Transverse colon (tissue), 4 donors: ENCODE measurements around the gene LRRC46. TPM values are rescaled to one million over a fixed set of nuclear protein-coding genes. Genes with fewer than 3 reads are reported as not detected.

Source experiments
- DNase-seq: peaks from one replicate; pipeline ENCODE4 v3.0.0-alpha.2; 2019
- H3K27ac ChIP-seq, 4 donors: fragments of 200-600 bp; sonication (generic); 2 replicates each; pipeline ENCODE4 v1.5.1; 2016 to 2018; ENCODE audit warnings: inconsistent platforms in 4 of 4
- H3K27me3 ChIP-seq: fragments of 200-600 bp; sonication (generic); 2 replicates; pipeline ENCODE4 v1.5.1; 2017; ENCODE audit warnings: inconsistent platforms
- H3K36me3 ChIP-seq, 4 donors: fragments of 200-600 bp; sonication (generic); 2 replicates each; pipeline ENCODE4 v1.5.1; 2017 to 2019; ENCODE audit warnings: inconsistent platforms in 4 of 4
- H3K4me1 ChIP-seq, 4 donors: fragments of 200-600 bp; sonication (generic); 2 replicates each; pipeline ENCODE4 v1.5.1; 2017 to 2020; ENCODE audit warnings: inconsistent platforms in 4 of 4
- H3K4me3 ChIP-seq, 4 donors: fragments of 200-600 bp; sonication (generic); 1 replicate in 1 of 4; 2 replicates in 3 of 4; pipeline versions ENCODE4 v1.5.1 to v1.6.1; 2017 to 2019; ENCODE audit warnings: inconsistent platforms in 4 of 4
- H3K9me3 ChIP-seq, 2 donors: fragments of 200-600 bp; sonication (generic); 2 replicates each; pipeline ENCODE4 v1.5.1; 2017 to 2019; ENCODE audit warnings: inconsistent platforms in 2 of 2
- CTCF ChIP-seq, 5 experiments: fragments of 200-600 bp in 3 of 5; fragments of 450-650 bp in 2 of 5; sonication (generic) in 3 of 5; IDR thresholded peaks; 1 replicate in 2 of 5; 2 replicates in 3 of 5; pipeline ENCODE4 v1.5.1; 2016 to 2017; ENCODE audit warnings: antibody characterized with exemption in 5 of 5, inconsistent platforms in 3 of 5, mild to moderate bottlenecking in 2 of 5, moderate library complexity in 1 of 5
- EP300 ChIP-seq: sonication (generic); formaldehyde crosslinking; IDR thresholded peaks from one replicate; pipeline ENCODE4 v1.6.1; 2017; ENCODE audit warnings: antibody characterized with exemption, low read depth
- POLR2A ChIP-seq: fragments of 450-650 bp; IDR thresholded peaks from one replicate; pipeline ENCODE4 v1.6.1; 2016; ENCODE audit warnings: antibody characterized with exemption, mild to moderate bottlenecking, moderate library complexity
- POLR2AphosphoS5 ChIP-seq, 3 donors: sonication (generic); formaldehyde crosslinking; IDR thresholded peaks; one replicate each; pipeline ENCODE4 v1.6.1; 2016; ENCODE audit warnings: antibody characterized with exemption in 3 of 3
- WGBS, 2 donors: methylation state at CpG; one replicate each; pipeline ENCODE4 v1.1.5; 2018; ENCODE audit warnings: low coverage in 1 of 2; 5-methylcytosine and 5-hydroxymethylcytosine counted together
- in situ Hi-C, 4 donors: fragments of 200-750 bp; cut with MboI; loops; one replicate each; pipeline versions ENCODE4 v1.15.0 to v1.15.1; 2017; ENCODE audit warnings: low sequenced_read_pairs in 3 of 4, low pct_ligation_motif_present in 1 of 4, low pct_unique_long_range_greater_than_20kb in 1 of 4
- intact Hi-C: fragments of 100-400 bp; cut with DNase I; formaldehyde crosslinking; loops from one replicate; pipeline ENCODE4 v1.15.1; 2023; ENCODE audit warnings: low total_unique reads
- total RNA-seq, 4 donors: library from RNA; depleted of rRNA; stranded (reverse); fragments of >200 nt; gene quantifications; one replicate each; pipeline ENCODE4 v1.1.0, GENCODE V29; 2016

LRRC46 gene
- total RNA-seq, 4 donors from 2014 or later = 0.48 to 0.80 TPM; not detected in 2

- Histone ChIP-seq H3K27ac (no peak overlapping the region), H3K4me1 (no peaks in the 10 kb centered on the region), H3K9me3 (no peaks in the 10 kb centered on the region), H3K4me3 (no peak overlapping the region), H3K36me3 (peaks cover 0 to 17% (median 7%) of the 10 kb centered on the region in 4 donors), H3K27me3 (no peaks in the 10 kb centered on the region)
- in situ Hi-C loops = no loop called here
- WGBS, 2 donors = 67% methylated on average over 6 of the region's 6 CpGs; no CpG with 5 or more reads in 1 of the 2 donors
- intact Hi-C loops = no loop called here
- no peak for TF ChIP-seq EP300
- TF ChIP-seq CTCF (IDR thresholded peaks at IDR 0.05) = no peak
- no peak for TF ChIP-seq POLR2A
- TF ChIP-seq POLR2AphosphoS5 (IDR thresholded peaks at IDR 0.05) = no peak
- no peak for DNase-seq
These were observed 27.7 kb upstream of the LRRC46 start for GRCh38 chr17:47803751-47804150.

- no peak overlapping the region for H3K4me3 ChIP-seq
- in situ Hi-C loops = no loop called here
- H3K9me3 ChIP-seq = no peaks in the 10 kb centered on the region
- no peaks in the 10 kb centered on the region for H3K27me3 ChIP-seq
- DNase-seq = no peak
- H3K36me3 ChIP-seq = peaks cover 0 to 24% (median 10%) of the 10 kb centered on the region in 4 donors
- 60 to 66% methylated on average over 1 to 2 of the region's 3 CpGs for WGBS, 2 donors
- H3K27ac ChIP-seq = no peak overlapping the region
- no peak for TF ChIP-seq EP300
- TF ChIP-seq CTCF (IDR thresholded peaks at IDR 0.05) = no peak
- no peak for TF ChIP-seq POLR2AphosphoS5 (IDR thresholded peaks at IDR 0.05)
- TF ChIP-seq POLR2A = no peak
- H3K4me1 ChIP-seq = peaks cover 0 to under 1% (median 0%) of the 10 kb centered on the region in 4 donors
- intact Hi-C loops = no loop called here
These were observed 27.0 kb upstream of the LRRC46 start for GRCh38 chr17:47804461-47804860.

- intact Hi-C loops = no loop called here
- Histone ChIP-seq H3K9me3 (no peaks in the 10 kb centered on the region), H3K4me1 (peaks cover 0 to 19% (median 15%) of the 10 kb centered on the region in 4 donors), H3K27me3 (no peaks in the 10 kb centered on the region), H3K4me3 (no peak overlapping the region), H3K36me3 (peaks cover 0 to 25% (median 11%) of the 10 kb centered on the region in 4 donors), H3K27ac (no peak overlapping the region)
- in situ Hi-C loops = no loop called here
- WGBS, 2 donors = 90 to 97% methylated on average over 5 to 15 of the region's 16 CpGs
- no peak for DNase-seq
- no peak for TF ChIP-seq POLR2AphosphoS5 (IDR thresholded peaks at IDR 0.05)
These were observed 25.2 kb upstream of the LRRC46 start for GRCh38 chr17:47806026-47806912.

- intact Hi-C loops = no loop called here
- no peak overlapping the region for H3K4me3 ChIP-seq
- in situ Hi-C loops = no loop called here
- no peaks in the 10 kb centered on the region for H3K27me3 ChIP-seq
- H3K36me3 ChIP-seq = peaks cover 0 to 25% (median 11%) of the 10 kb centered on the region in 4 donors
- peaks cover 0 to 22% (median 20%) of the 10 kb centered on the region in 4 donors for H3K4me1 ChIP-seq
- 93 to 98% methylated on average over 7 to 9 of the region's 9 CpGs for WGBS, 2 donors
- TF ChIP-seq POLR2AphosphoS5 (IDR thresholded peaks at IDR 0.05) (no peak), POLR2A (no peak), EP300 (no peak)
- no peak overlapping the region for H3K27ac ChIP-seq
- H3K9me3 ChIP-seq = no peaks in the 10 kb centered on the region
- no peak for DNase-seq
These were observed 24.6 kb upstream of the LRRC46 start for GRCh38 chr17:47806913-47807255.

- Histone ChIP-seq H3K4me1 (peaks cover 0 to 26% (median 21%) of the 10 kb centered on the region in 4 donors), H3K4me3 (no peak overlapping the region), H3K27me3 (no peaks in the 10 kb centered on the region), H3K27ac (no peak overlapping the region), H3K36me3 (peaks cover 0 to 25% (median 11%) of the 10 kb centered on the region in 4 donors), H3K9me3 (no peaks in the 10 kb centered on the region)
- in situ Hi-C loops = no loop called here
- DNase-seq = no peak
- no peak for TF ChIP-seq POLR2AphosphoS5 (IDR thresholded peaks at IDR 0.05)
- TF ChIP-seq EP300 = no peak
- no peak for TF ChIP-seq CTCF (IDR thresholded peaks at IDR 0.05)
- TF ChIP-seq POLR2A = no peak
- 83 to 86% methylated on average over 4 to 11 of the region's 11 CpGs for WGBS, 2 donors
- intact Hi-C loops = no loop called here
These were observed 24.0 kb upstream of the LRRC46 start for GRCh38 chr17:47807421-47807820.
